Ramos (cell line): ENCODE data around the gene NEK7.
"Not testable (repeated sequence)": the region's sequence is repeated elsewhere in the genome, so short reads cannot be mapped to it uniquely, and the experiment has no call there.

ENCODE experiments used
- in situ Hi-C: fragments of 300-500 bp; cut with MboI; formaldehyde crosslinking; loops from one replicate; pipeline ENCODE4 v1.14.3; 2022; ENCODE audit warnings: low sequenced_read_pairs; ENCODE audit not compliant: unreplicated experiment

Gene NEK7

GRCh38 chr1:198156745-198157240, at the start of gene NEK7:
NEK7 (plus strand) TSS chr1:198156998; CDS start chr1:198232581, 75,583 bp downstream.
- in situ Hi-C loops: loop anchor here (25.0 kb wide), 1 partner anchor 531 kb away; no protein-coding TSS in a partner anchor

GRCh38 chr1:198107091-198107501, 49.7 kb upstream of the NEK7 start:
- in situ Hi-C loops: no loop called here

- in situ Hi-C loops: no loop called here
Measured at GRCh38 chr1:198108636-198109370, 48.0 kb upstream of the NEK7 start.

DNA sequence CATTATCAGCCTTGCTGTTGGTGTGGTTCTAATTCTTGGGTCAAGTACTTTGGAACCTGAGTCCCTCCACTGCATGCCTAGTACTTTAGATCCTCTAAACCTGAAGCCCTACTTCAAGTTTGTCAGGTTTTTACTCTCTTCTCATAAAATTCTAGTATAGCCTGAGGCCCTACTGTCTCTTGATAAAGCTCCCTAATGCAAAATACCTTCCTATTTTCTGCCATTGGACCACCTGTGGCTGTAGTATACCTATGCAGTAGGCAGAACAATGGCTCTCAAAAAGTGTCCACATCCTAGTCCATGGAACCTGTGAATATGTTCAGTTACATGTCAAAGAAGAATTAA, 47.5 kb upstream of the NEK7 start:
- in situ Hi-C loops: no loop called here

DNA sequence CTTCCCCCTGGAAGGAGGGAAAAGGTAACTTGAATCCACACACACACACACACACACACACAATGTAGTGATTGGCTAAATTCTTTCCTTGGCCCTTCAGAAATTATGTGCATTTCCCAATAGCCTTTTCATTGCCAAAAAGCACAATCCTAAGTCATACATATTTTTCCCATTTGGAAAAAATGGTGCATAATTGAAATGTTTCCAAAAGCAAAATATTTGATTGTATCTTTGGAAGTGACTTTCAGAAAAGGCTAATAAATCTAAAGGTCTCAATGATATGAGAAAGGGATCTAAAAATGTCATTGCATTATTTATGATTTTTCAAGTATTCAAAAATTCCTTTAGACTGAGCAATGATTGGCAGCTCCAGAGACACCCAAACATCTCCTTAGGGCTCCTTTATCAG, 43.5 kb upstream of the NEK7 start:
- in situ Hi-C loops: no loop called here

GRCh38 chr1:198116069-198116468, 40.7 kb upstream of the NEK7 start:
- in situ Hi-C loops: no loop called here

- in situ Hi-C loops: no loop called here
Measured at GRCh38 chr1:198116469-198116868, 40.3 kb upstream of the NEK7 start.

- in situ Hi-C loops: no loop called here
Measured at GRCh38 chr1:198117267-198117666, 39.5 kb upstream of the NEK7 start.

DNA sequence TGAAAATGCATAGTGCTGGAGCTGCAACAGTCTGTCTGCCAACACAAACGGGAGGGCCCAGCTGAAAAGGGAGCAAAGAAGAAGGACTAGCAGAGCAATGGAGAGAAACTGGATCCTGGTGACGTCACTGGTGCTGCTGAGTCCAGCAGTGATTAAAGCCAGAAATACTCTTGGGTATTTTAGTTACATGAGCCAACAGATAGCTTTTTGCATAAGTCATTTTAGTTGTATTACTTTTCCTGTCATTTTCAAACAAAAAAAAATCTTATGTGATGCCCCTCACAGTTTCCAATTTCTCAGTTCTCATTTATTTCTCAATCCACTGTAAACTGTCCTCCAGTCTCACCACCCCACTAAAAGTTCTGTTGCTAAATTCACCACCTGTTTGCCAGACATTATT, 38.7 kb upstream of the NEK7 start:
- in situ Hi-C loops: no loop called here

DNA sequence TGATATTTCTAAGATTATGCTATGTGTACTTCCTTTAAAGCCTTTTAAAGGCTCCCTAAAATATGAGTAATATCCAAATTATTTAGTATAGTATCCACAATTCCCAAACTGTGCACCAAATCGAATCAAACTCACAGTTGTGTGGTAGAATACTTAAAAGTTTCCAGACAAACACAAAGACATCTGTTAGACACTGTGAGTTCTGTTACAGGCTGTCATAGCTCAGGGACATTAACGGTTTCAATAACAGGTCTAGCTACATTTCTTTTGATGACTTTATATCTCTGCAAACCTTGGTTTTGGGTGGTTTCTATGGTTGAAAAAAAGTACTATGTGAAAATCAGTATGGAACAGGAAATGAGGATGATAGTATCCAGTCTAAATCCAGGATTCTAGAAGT, 36.9 kb upstream of the NEK7 start:
- in situ Hi-C loops: no loop called here

DNA sequence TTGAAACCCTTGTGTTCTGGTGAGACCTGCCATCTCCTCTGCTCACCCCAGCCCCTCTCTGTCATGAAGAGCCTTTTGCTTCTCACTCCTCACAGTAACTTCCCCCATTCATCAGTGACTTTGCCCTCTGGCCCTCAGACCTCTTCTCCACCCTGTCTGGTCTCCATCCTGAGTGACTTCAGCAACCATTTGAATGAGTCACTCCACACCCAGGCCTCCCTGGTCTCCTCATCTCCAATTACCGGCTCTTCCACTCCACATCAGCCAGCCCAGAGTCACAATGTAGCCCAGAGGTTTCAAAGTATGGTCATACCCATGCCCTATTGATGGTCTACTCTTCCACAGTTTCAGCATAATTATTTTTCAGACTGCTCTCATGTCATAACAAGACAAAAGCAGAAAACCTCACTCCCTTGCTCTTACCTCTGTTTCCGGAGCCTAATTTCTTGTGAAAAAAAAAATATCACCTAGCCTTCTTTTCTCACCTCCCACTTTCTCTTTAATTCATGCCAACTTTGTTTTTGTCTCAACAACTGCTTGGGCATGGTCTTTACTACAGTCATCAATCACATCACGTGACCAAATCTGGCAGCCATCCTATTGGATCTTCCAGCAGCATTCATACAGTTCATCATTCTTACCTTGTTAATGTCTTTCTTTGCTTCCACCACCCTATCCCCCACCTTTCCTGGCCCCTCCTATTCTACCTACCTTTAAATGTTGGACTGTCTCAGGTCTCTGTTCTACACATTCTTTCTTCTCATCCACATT, 35.6 kb upstream of the NEK7 start:
- in situ Hi-C loops: no loop called here

- in situ Hi-C loops: no loop called here
Measured at GRCh38 chr1:198122693-198123092, 34.1 kb upstream of the NEK7 start.

DNA sequence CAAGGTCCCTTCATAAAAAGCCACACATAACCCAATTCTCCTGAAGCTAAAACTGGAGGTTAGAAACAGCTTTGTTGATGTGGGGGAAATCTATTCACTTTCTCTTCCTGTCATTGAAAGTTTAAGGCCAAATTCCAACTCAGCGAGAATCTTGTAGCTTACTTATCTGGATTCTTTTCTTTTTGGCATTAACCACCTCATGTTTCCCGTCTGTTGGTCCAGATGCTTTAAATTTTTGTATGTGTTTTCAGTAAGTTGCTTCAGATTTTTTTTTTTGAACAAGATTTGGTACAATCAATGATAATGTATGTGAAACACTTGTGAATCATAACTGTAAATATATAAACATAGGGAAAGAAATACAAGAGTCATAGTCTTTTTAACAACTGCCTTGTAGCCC, 33.7 kb upstream of the NEK7 start:
- in situ Hi-C loops: no loop called here

DNA sequence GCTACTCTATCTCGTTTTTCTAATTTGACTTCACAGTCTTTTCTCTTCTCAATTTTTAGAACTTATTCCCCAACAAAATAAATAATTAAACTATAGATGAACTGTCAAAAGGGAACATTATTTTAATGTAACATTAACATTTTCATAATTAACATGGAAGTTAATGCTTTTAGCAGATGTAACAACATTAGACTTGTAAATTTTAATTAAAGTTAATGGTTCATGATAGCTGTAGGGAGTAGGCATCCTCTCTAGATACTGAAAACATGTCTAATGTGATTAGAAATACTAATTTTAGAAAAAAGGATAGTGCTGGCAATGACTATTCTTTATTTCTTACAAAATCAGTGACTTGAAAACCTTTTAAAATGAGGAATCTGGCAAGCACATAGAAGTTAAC, 32.1 kb upstream of the NEK7 start:
- in situ Hi-C loops: no loop called here

DNA sequence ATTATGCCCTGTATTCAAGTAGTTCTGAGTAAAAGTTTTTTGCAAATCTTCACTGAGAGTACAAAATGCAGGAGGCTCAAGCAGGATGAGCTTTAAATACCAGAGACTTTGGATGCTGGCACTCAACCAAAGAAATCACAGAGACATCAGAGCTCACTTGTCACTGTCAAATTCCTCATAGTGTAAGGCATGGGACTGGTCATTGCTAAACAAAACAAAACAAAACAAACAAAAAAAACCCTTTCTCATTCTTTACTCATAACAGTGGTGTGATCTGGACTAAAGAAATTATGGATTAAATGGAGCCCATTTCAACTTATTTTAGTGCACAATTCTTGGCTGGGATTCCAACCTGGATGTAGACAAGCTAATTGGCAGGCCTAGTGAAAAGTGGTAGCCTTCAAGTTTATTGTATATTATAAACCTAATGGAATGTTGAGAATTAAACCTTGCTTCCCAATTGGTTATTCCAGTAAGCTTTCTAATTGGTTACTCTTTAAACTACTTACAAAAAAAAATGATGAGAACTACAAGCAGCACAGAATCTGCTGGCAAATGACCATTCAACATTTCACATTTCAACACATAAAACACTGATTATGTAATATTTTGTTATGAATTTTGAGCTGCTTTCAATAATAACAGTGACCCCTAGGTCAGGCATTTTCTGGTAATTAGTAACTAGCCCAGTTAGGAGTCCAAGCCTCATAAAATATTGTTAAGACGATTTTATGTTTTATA, 30.6 kb upstream of the NEK7 start:
- in situ Hi-C loops: no loop called here

DNA sequence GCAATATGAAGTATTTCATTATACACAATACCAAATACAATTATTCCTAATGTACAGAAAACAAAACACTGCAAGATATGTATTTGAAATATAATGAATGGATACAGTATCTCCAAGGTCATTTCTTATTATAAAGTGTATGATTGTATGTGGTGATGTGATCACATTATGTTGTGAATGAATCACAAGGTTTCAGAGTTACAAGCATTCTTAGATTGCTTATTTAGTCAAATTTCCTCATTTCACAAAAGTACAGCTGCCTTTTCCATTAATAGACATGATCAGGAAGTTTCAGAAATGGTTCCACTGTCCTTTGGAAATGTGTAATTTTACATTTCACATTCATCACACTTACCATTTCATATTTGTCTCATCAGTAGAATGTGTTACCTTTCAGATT, 28.3 kb upstream of the NEK7 start:
- in situ Hi-C loops: no loop called here

DNA sequence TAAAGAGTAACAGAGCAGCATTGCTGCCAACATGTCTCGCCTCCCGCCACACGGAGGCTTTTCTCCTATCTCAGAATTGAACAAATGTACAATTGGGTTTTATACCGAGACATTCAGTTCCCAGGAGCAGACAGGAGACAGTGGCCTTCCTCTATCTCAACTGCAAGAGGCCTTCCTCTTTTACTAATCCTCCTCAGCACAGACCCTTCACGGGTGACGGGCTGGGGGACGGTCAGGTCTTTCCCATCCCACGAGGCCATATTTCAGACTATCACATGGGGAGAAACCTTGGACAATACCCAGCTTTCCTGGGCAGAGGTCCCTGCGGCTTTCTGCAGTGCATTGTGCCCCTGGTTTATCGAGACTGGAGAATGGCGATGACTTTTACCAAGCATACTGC, 26.7 kb upstream of the NEK7 start:
- in situ Hi-C loops: not testable (repeated sequence)

DNA sequence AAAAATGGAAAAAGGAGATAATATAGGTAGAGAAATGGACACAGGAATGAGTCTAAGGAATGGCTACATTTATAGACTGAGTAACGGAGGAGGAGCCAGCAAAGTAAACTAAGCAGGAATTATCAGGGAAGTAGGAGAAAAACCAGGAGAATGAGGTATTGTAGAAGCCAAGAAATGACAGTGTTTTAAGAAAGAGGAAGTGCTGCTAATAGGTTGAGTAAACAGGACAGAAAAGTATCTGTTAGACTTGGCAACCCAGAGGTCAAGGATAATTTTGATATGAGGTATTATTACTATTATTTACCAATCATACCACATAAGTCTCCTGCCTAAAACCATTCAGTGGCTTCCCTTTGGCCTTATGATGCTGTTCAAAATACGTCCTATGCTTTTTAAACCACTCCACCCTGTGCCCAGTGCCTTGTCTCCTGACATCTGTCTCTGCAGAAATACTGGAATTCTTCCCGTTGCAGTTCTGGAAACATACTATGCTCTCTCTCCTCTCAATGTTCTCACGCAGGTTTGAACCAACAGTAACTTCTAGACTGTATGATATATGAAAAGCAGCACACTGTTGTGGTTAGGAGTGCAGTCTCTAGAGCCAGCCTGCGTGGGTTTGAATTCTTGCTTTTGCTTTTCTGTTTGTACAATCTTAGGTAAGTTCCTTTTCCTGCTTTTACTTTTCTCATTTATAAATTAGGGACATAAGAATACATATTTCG, 24.6 kb upstream of the NEK7 start:
- in situ Hi-C loops: no loop called here

DNA sequence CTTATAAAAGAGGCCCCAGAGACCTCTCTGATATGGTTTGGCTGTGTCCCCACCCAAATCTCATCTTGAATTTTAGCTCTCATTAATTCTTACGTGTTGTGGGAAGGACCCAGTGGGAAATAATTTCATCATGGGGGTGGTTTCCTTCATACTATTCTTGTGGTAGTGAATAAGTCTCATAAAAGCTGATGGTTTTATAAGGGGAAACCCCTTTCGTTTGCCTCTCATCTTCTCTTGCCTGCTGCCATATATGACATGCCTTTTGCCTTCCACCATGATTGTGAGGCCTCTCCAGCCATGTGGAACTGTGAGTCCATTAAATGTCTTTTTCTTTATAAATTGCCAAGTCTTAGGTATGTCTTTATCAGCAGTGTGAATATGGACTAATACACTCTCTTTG, 22.5 kb upstream of the NEK7 start:
- in situ Hi-C loops: no loop called here

GRCh38 chr1:198135366-198135765, 21.4 kb upstream of the NEK7 start:
- in situ Hi-C loops: no loop called here
